GM19035 (cell line): ENCODE data around the gene ETV6.
"Not testable (repeated sequence)": the region's sequence is repeated elsewhere in the genome, so short reads cannot be mapped to it uniquely, and the experiment has no call there.

ENCODE experiments used
- ATAC-seq: cut with Tn5 transposase; IDR thresholded peaks from one replicate; pipeline ENCODE4 v1.9.1; 2021; ENCODE audit not compliant: unreplicated experiment

The ETV6 gene

DNA sequence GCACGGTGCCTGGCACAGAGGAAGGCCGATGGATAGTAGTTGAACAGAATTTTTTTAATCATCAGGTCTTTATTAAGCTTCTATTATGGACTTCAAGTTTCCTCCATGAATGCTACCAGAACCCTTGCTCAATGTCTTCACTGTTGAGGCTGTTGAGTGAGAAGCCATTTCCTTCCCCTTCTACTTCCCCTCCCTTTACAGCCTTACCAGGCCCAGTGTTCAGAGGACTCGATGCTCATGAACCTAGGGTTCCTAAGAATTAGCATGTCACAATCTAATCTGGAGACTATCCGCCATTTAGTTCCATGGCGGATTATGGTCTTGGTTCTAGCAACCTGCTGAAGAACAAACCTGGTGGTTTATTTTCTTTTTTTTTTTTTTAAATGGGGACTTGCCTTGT lies 17.7 kb downstream of the ETV6 start:
- ATAC-seq, result no peak

DNA sequence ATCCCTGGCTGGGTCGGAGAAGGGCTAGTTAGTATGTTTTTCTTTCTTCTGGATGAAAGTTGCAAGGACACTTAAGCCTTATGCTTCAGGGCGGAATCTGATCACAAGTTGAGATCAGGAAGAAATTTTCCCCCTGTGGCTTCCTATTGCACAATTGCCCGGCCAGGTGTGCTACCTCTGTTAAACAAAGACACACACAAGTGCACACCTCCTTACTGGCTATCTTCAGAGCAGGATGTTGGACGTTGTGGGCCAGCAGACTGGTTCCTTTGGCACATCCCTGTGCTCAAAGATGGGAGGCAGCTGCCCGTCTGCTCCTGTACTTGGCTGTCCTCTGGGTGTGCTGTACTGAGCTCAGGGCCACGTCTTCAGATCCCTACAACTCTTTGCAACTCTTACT lies 19.1 kb downstream of the ETV6 start:
- no peak for ATAC-seq

- ATAC-seq, result no peak
Observed at GRCh38 chr12:11669348-11669747, 19.9 kb downstream of the ETV6 start.

- no peak for ATAC-seq
Observed at GRCh38 chr12:11672256-11673191, 23.1 kb downstream of the ETV6 start.

DNA sequence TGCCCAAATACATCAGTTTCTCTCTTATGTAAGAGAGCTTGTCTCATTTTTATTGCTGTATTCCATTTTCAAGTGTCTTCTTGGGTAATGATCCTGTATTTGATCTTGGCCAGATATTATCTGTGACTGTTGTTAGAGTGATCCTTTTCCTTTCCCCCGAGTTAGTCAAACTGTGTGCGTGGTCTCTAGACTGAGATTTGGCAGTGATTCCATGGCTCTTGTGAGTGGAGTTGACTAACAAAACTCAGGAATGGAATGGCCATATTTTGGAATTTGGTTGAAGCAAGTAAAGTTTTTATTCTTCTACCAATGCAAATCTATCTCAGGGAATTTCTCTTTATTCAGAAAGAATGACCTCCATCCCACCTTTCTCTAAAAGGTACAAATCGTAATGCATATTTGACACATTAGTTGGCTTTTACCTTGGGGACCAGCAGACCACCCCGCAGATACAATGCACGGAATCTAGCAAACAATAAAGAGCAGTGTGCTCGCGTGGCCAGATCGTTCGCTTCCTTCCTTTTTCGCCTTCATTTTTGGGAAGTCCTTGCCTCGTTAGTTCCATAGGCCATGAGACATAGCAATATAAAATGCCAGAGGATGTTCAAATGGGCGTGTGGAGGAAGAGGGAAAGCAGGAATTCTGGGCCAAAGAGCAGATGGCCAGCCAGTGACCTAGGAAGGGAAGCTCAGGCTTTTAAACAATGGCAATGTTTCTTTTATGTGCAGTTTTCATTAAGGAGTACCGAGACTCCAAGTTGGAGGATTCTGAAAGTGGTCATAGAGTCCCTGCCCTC lies 24.4 kb downstream of the ETV6 start:
- ATAC-seq, result no peak

DNA sequence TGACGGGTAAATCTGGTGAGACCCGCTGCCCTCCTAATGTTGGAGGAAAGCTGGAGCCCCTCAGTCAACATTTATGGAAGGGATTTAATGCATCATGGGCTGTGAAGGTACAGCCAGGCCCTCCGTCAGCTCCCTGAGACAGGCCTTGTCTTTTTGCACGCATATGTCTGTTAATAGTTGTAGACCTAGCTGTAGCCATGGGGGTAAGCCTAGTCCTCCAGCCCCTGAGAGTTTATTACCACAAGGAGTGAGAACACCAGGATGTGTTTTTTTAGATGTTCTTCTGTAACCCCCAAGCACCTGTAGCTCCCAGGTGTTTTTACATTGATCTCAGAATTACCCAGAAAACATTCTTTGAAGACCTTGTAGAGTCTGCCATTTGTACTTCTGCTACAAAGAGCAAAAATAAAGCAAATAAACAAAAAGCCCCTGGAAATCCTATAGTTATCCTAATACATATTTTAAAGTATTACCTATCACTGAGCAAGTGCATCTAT lies 25.5 kb downstream of the ETV6 start:
- no peak for ATAC-seq

DNA sequence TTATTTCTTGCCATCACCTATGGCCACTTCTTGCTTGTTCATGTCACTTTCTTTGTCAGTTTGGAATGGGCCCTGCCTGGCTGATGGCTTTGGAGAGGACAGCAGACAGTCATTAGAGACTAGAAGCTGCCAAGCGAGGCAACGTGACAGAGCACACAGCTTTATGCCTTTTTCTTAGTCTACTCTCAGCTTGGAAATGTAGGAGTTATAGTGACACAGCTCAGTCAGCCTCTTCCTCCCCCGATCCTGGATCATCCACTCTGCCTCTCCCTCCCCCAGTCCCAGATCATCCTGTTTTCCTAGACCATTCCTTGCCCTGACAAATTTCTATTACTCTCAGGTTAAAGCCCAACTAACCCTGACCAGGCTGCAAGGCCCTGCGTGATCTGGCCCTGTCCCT lies 26.6 kb downstream of the ETV6 start:
- no peak for ATAC-seq

DNA sequence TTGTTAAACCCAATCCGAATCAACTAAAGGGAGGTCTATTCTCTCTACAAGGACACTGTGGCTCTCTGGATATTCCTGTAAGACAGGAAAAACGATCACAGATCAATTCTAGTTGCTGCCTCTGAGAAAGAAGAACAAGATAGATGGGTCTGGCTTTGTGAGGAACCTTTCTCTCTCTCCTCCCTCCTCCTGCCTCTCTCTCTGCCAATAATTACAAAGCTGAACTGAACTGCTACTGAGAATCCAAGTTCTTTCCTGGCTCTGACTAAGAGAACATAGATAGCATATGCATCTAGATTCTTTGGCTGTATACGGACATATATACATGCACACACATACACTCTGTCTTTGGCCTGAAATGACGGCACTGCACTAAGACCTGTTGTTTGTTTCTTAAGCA lies 27.6 kb downstream of the ETV6 start:
- ATAC-seq, result no peak

- no peak for ATAC-seq
Observed at GRCh38 chr12:11677752-11678151, 28.3 kb downstream of the ETV6 start.

- no peak for ATAC-seq
Observed at GRCh38 chr12:11678781-11679180, 29.3 kb downstream of the ETV6 start.

DNA sequence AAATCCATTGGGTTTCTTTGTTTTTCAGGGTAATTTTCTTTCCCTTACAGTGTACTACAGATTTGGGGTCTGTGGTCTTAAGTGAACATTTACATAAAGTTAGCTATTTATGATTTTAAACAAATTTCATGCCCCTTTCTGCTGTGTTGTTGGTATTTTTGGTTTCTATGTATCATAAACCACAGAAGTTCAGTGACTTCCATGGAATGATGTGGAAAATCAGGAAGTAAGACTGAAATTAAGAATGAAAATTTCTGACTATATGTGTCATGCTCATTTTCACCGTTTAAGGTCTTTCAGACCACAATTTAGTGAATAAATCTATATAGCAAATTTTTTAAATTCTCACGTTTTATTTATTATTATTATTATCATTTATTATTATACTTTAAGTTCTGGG lies 31.7 kb downstream of the ETV6 start:
- ATAC-seq, result no peak

DNA sequence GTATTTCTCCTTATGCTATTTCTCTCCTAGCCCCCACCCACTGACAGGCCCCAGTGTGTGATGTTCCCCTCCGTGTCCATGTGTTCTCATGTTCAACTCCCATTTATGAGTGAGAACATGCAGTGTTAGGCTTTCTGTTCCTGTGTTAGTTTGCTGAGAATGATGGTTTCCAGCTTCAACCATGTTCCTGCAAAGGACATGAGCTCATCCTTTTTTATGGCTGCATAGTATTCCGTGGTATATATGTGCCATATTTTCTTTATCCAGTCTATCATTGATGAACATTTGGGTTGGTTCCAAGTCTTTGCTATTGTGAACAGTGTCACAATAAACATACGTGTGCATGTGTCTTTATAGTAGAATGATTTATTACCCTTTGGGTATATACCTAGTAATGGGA lies 32.2 kb downstream of the ETV6 start:
- ATAC-seq, result not testable (repeated sequence)

- ATAC-seq, result no peak
Observed at GRCh38 chr12:11684393-11684792, 34.9 kb downstream of the ETV6 start.

DNA sequence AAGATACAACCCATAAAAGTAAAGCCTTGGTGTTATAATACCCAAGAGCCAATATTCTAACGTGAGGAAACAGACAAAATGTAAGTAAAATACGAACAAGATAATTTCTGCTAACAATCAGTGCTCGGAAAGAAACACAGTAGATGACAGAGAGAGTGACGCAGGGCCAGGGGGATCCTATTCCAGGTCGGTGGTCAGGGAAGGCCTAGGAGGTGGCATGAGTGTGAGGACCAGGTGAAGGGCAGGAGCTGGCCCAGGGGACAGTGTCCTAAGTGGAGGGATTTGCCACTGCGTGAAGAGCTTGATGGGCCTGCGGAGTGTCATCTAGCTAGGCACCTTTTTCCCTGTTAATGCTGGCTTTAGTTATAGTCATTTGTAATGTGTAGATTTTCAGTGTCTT lies 35.3 kb downstream of the ETV6 start:
- no peak for ATAC-seq

DNA sequence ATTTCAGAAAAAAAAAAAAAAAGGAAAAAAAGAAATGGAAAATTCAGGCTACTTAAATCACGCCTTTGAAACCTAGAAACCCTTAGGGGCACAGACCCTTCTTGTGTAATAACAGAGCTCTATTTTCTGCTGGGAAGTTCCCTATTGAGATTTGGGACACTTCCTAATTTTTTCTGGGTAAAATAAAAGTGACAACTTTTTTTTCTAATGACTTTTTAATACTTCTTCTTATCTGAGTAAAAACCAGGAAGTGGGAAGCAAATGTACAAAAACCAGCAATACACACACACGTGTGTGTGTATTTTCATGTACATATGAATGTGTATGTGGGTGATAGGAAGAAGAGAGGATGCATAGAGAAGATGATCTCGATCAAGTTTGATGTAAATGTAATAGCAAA lies 35.8 kb downstream of the ETV6 start:
- ATAC-seq, result no peak

DNA sequence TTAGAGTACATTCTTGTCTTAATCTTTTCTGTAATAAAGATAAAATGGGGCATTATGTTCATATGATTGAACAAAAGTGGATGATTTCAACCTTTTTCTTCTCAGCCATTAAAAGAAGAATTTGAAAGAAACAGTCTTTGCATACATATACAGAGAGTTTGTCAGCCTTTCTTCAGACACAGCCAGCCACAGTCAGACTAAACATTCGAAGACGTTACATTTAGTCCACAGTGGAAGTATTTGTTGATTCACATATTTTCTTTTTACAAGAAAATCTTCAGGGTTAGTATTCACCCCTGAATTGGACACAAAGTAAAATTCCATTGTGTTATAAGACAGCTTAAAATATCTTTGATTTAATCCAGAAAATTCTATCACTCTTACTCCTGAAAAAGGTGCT lies 36.2 kb downstream of the ETV6 start:
- no peak for ATAC-seq

DNA sequence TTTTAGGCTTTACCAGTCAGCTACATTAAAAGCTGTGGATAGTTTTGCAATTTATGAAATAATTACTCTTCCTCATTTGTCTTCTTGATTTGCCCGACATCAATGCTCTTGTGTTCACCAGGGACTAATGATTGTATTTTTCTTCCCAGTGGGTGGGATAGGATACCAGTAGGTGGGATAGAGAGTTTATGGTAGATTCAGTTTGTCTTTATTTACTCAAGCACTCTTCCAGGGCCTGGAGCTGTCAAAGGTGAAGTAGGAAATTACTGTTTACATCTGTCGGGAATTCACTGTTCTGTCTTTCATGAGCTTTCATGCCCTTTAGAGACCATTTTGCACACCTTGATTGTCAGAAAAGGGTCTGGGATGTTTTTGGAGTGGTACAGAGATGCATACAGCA lies 36.6 kb downstream of the ETV6 start:
- no peak for ATAC-seq

DNA sequence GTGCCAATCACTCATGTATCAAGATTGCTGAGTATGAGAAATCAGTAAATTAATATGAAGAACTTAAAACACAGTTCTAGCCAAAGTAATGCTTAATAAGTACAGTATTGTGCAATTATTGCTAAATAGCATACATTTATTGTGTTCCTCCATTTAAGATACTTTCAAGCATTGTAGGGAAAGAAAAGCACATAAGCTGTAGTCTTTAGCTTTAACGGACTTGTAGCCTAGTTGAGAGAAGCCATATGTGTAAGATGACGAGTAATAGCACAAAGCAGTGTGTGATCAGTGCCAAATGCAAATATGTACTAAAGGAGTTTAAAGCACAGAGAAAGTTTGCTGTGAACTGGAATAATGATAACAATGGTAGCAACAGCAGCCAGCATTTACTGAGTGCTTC lies 38.1 kb downstream of the ETV6 start:
- ATAC-seq, result no peak

DNA sequence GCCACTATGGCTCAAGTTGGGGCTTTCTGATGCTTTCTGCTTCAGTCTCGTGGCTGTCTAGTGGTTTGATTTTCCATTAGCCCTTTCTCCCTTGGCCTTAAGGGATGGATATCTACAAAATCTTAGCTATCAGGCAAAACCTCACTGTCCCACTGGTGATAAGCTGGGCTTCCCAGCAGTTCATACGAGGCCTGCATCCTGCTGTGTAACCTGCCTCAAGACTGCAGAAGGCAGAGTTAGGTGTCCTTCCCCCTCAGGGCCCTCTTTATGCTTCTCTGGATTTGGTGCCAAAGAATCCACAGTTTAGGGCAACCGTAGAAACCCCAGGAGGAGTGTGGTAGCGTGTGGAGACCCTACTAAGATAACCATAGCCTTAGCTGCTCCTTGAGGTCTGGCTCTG lies 38.9 kb downstream of the ETV6 start:
- no peak for ATAC-seq

DNA sequence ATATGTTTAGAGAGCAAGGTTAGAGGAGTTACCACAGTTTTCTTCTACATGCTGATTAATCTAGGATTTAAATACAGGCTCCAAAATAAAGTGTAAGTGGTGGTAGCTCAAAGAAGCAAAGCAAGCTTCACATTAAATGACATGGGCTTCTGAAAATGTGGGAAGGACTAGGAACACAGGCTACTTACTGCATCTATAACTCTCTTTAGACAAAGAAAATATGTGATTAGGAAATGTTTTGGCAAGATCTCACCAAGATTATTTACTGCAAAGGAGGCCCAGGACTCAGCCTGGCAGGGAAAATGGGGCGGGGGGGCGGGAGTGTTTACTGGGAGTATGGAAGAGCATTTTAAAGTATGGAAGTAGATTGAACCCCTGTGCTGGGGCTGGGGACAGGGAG lies 39.4 kb downstream of the ETV6 start:
- no peak for ATAC-seq

DNA sequence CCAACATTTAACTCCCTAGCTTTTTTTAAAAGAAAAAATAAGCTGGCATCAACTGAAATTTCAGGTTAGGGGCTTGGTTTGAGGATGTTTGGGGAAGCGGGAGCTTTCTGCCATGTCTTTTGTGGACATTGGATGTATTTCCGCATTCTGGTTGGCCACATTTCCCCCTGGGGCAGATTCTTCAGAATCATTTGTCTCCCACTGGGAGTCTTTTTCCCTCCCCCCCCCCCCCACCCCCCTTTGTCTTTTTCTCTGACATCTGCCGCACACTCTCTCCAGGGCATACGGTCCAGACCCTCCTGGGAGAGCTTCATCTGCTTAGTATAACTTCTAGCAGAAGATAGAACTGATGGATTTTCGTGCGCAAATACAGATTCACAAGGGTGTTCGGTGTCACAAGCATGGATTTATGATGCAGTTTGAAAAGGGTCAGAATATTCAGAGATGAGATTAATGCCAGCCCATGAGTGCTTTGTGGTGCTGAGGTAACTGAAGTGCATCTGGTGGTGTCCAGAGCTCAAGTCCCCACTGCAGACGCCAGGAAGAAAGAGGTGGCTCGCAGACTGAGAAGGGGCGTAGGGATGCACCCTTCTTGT lies 40.2 kb downstream of the ETV6 start:
- ATAC-seq, result no peak

DNA sequence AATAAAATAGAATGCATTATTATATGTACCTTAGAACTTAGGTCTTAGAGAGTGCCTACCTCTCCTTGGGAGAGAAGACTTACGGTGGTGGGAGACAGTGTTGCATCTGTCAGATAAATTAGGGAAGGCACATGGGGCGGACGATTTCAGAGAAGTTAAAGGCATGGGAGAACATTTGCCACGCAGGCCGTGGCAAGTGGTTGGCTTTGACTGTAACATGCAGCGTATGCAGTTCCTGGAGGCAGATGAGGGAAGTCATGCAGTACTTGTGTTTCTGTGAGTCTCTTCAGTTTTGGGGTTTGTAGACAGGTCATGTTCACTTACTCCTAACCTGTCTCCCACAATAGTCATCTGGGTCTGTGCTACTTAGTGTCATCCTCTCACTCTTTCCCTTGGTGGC lies 43.6 kb downstream of the ETV6 start:
- no peak for ATAC-seq
